Pons (tissue), 1 donor: ENCODE data around the gene GFI1.
"Not testable (repeated sequence)": the region's sequence is repeated elsewhere in the genome, so short reads cannot be mapped to it uniquely, and the experiment has no call there.

Source experiments
- DNase-seq: peaks from one replicate; pipeline ENCODE4 v3.0.0-alpha.2; 2016; ENCODE audit warnings: low spot score

Gene GFI1

GRCh38 chr1:92486251-92487077 lies at the start of gene GFI1:
TSS of gene GFI1 (minus strand) at chr1:92486925. CDS start at chr1:92483487, 3,438 bp downstream.
- DNase-seq, result no peak

GRCh38 chr1:92532371-92532770 lies 45.6 kb upstream of the GFI1 start:
- not testable (repeated sequence) for DNase-seq

- not testable (repeated sequence) for DNase-seq
Observed at GRCh38 chr1:92531939-92532338, 45.2 kb upstream of the GFI1 start.

- no peak for DNase-seq
Observed at GRCh38 chr1:92527670-92528069, 40.9 kb upstream of the GFI1 start.

GRCh38 chr1:92524944-92525590 lies 38.3 kb upstream of the GFI1 start:
- DNase-seq, result not testable (repeated sequence)

GRCh38 chr1:92519043-92519442 lies 32.3 kb upstream of the GFI1 start:
- no peak for DNase-seq

GRCh38 chr1:92516574-92516973 lies 29.8 kb upstream of the GFI1 start:
- no peak for DNase-seq

GRCh38 chr1:92515796-92516201 lies 29.1 kb upstream of the GFI1 start:
- DNase-seq, result no peak

GRCh38 chr1:92511541-92511940 lies 24.8 kb upstream of the GFI1 start:
- DNase-seq, result no peak

GRCh38 chr1:92509619-92510018 lies 22.9 kb upstream of the GFI1 start:
- DNase-seq, result no peak

GRCh38 chr1:92505015-92505692 lies 18.4 kb upstream of the GFI1 start:
- DNase-seq, result no peak

GRCh38 chr1:92504291-92505014 lies 17.7 kb upstream of the GFI1 start:
- DNase-seq, result no peak

GRCh38 chr1:92503926-92504285 lies 17.2 kb upstream of the GFI1 start:
- no peak for DNase-seq

- no peak for DNase-seq
Observed at GRCh38 chr1:92503043-92503925, 16.6 kb upstream of the GFI1 start.

- no peak for DNase-seq
Observed at GRCh38 chr1:92502247-92502646, 15.5 kb upstream of the GFI1 start.

- no peak for DNase-seq
Observed at GRCh38 chr1:92500552-92500951, 13.8 kb upstream of the GFI1 start.

GRCh38 chr1:92495392-92496063 lies 8.8 kb upstream of the GFI1 start:
- no peak for DNase-seq

GRCh38 chr1:92494485-92495141 lies 7.9 kb upstream of the GFI1 start:
- no peak for DNase-seq

GRCh38 chr1:92493139-92493538 lies 6.4 kb upstream of the GFI1 start:
- no peak for DNase-seq

GRCh38 chr1:92488832-92489231 lies 2.1 kb upstream of the GFI1 start:
- DNase-seq, result no peak
